Osteoblast (primary cell): Measurements from ENCODE around the gene PTPN14. TPM values are rescaled to one million over a fixed set of nuclear protein-coding genes. Genes with fewer than 3 reads are reported as not detected.

Experiments
- DNase-seq: peaks from one replicate; pipeline ENCODE4 v3.0.0; 2011; ENCODE audit warnings: low spot score, mixed read lengths; ENCODE audit not compliant: insufficient read length; ENCODE audit errors: missing footprints
- H2AFZ ChIP-seq: 2 replicates; pipeline ENCODE4 v1.6.0; 2011; ENCODE audit warnings: mild to moderate bottlenecking, low read length
- H3K27ac ChIP-seq: 2 replicates; pipeline ENCODE4 v1.5.1; 2011; ENCODE audit warnings: mild to moderate bottlenecking, low read depth, low read length, moderate library complexity
- H3K27me3 ChIP-seq: 2 replicates; pipeline ENCODE4 v1.6.0; 2012; ENCODE audit warnings: mild to moderate bottlenecking, control low read depth, inconsistent platforms, low read length, moderate library complexity; ENCODE audit not compliant: insufficient read depth
- H3K36me3 ChIP-seq: 2 replicates; pipeline ENCODE4 v1.5.1; 2011; ENCODE audit warnings: mild to moderate bottlenecking, low read length, control low read depth, moderate library complexity; ENCODE audit not compliant: insufficient read depth
- H3K4me1 ChIP-seq: 2 replicates; pipeline ENCODE4 v1.5.1; 2011; ENCODE audit warnings: mild to moderate bottlenecking, low read length, control low read depth, moderate library complexity; ENCODE audit not compliant: insufficient read depth
- H3K4me2 ChIP-seq: 2 replicates; pipeline ENCODE4 v1.6.0; 2011; ENCODE audit warnings: mild to moderate bottlenecking, low read length; ENCODE audit not compliant: insufficient read depth
- H3K4me3 ChIP-seq: fragments of 200-600 bp; sonication (generic); 3 replicates; pipeline ENCODE4 v1.5.1; 2012; ENCODE audit warnings: mild to moderate bottlenecking, low read length, inconsistent platforms; ENCODE audit not compliant: insufficient read depth
- H3K79me2 ChIP-seq: 2 replicates; pipeline ENCODE4 v1.6.0; 2012; ENCODE audit warnings: mild to moderate bottlenecking, low read length, control low read depth, inconsistent platforms; ENCODE audit not compliant: insufficient read depth
- H3K9me3 ChIP-seq: 2 replicates; pipeline ENCODE4 v1.5.1; 2011; ENCODE audit warnings: low read depth, low read length, control low read depth
- H4K20me1 ChIP-seq: 2 replicates; pipeline ENCODE4 v1.6.0; 2012; ENCODE audit warnings: mild to moderate bottlenecking, low read length, control low read depth; ENCODE audit not compliant: insufficient read depth
- total RNA-seq: library from RNA; depleted of rRNA; stranded (reverse); fragments of >200 nt; gene quantifications from 2 replicates; pipeline ENCODE4 v1.2.3, GENCODE V29; 2012
- TF ChIP-seq, protein P1 (sequence below): IDR thresholded peaks from 2 replicates; pipeline ENCODE4 v1.5.1; 2011; ENCODE audit warnings: mild to moderate bottlenecking, low read depth, low read length, moderate library complexity; ENCODE audit errors: extremely low read depth

PTPN14 gene
- total RNA-seq, 1 donor, result 131 TPM

DNA sequence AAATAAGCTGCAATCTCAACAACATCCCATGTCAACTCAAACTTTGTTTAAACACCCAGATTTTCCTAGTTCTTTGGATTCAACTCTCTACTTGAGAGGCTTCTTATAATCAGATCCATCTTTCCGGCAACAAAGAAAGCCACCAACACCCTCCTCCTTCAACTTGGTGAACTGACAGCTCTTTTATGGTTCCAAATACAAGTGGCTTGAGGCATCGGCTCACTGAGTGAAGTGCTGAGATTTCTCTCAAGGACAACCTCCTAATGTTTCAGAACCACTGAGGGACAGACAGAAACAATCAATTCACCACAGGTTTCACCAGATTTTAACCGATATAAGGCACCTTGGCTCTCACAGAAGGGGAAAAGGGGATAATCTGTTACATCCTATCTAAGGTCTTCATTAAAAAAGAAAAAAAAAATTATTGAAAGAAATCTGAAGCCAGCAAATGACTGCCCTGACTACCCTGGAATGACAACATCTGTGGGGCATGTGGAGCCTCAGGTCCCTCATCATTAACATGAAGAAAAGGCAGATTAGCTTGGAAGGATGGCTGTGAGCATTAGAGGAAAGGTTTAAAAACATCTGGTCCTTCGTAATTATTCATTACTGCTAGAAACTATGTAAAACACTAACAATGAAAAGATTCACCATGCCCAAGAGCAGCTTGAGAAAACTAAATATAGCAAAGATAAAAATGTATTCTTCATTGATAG is 50.9 kb downstream of the PTPN14 start:
- H3K4me3 ChIP-seq, result no peak overlapping the region
- H3K9me3 ChIP-seq, result no peaks in the 10 kb centered on the region
- no peaks in the 10 kb centered on the region for H3K27me3 ChIP-seq
- peak overlapping the region; percentile 29 for H3K27ac ChIP-seq
- H3K4me2 ChIP-seq, result peak overlapping the region; percentile 5
- H3K4me1 ChIP-seq, result peaks cover 18% of the 10 kb centered on the region
- peaks cover 22% of the 10 kb centered on the region for H3K36me3 ChIP-seq
- DNase-seq, result no peak
- peaks cover 73% of the 10 kb centered on the region for H4K20me1 ChIP-seq
- H3K79me2 ChIP-seq, result peaks cover 97% of the 10 kb centered on the region
- H2AFZ ChIP-seq, result no peak overlapping the region
- TF ChIP-seq, protein P1, sequence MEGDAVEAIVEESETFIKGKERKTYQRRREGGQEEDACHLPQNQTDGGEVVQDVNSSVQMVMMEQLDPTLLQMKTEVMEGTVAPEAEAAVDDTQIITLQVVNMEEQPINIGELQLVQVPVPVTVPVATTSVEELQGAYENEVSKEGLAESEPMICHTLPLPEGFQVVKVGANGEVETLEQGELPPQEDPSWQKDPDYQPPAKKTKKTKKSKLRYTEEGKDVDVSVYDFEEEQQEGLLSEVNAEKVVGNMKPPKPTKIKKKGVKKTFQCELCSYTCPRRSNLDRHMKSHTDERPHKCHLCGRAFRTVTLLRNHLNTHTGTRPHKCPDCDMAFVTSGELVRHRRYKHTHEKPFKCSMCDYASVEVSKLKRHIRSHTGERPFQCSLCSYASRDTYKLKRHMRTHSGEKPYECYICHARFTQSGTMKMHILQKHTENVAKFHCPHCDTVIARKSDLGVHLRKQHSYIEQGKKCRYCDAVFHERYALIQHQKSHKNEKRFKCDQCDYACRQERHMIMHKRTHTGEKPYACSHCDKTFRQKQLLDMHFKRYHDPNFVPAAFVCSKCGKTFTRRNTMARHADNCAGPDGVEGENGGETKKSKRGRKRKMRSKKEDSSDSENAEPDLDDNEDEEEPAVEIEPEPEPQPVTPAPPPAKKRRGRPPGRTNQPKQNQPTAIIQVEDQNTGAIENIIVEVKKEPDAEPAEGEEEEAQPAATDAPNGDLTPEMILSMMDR, result no peak

GRCh38 chr1:214499732-214500131 is 51.7 kb downstream of the PTPN14 start:
- peaks cover 97% of the 10 kb centered on the region for H3K79me2 ChIP-seq
- no peak overlapping the region for H3K4me2 ChIP-seq
- no peaks in the 10 kb centered on the region for H3K9me3 ChIP-seq
- TF ChIP-seq, protein P1, result no peak
- H2AFZ ChIP-seq, result no peak overlapping the region
- H4K20me1 ChIP-seq, result peaks cover 71% of the 10 kb centered on the region
- no peak for DNase-seq
- H3K27ac ChIP-seq, result no peak overlapping the region
- peaks cover 17% of the 10 kb centered on the region for H3K36me3 ChIP-seq
- peaks cover 22% of the 10 kb centered on the region for H3K4me1 ChIP-seq
- H3K27me3 ChIP-seq, result no peaks in the 10 kb centered on the region
- no peak overlapping the region for H3K4me3 ChIP-seq

- no peak overlapping the region for H2AFZ ChIP-seq
- DNase-seq, result no peak
- no peaks in the 10 kb centered on the region for H3K9me3 ChIP-seq
- H3K36me3 ChIP-seq, result peaks cover 6% of the 10 kb centered on the region
- peaks cover 59% of the 10 kb centered on the region for H4K20me1 ChIP-seq
- H3K27me3 ChIP-seq, result no peaks in the 10 kb centered on the region
- peaks cover 37% of the 10 kb centered on the region for H3K4me1 ChIP-seq
- peak overlapping the region; percentile 33 for H3K4me2 ChIP-seq
- H3K27ac ChIP-seq, result peak overlapping the region; percentile 9
- TF ChIP-seq, protein P1, result no peak
- H3K79me2 ChIP-seq, result peaks cover 93% of the 10 kb centered on the region
- H3K4me3 ChIP-seq, result no peak overlapping the region
Observed at GRCh38 chr1:214498021-214498420, 53.4 kb downstream of the PTPN14 start.

- Histone ChIP-seq H3K4me3 (no peak overlapping the region), H3K4me2 (peak overlapping the region; percentile 29), H2AFZ (no peak overlapping the region), H3K4me1 (peaks cover 45% of the 10 kb centered on the region), H3K79me2 (peaks cover 92% of the 10 kb centered on the region), H3K36me3 (no peaks in the 10 kb centered on the region), H4K20me1 (peaks cover 65% of the 10 kb centered on the region), H3K9me3 (no peaks in the 10 kb centered on the region), H3K27ac (peak overlapping the region; percentile 22), H3K27me3 (no peaks in the 10 kb centered on the region)
- DNase-seq, result no peak
- TF ChIP-seq, protein P1, result no peak
Observed at GRCh38 chr1:214496126-214496525, 55.3 kb downstream of the PTPN14 start.
